A549 (cell line): ENCODE data around the gene PARD3B. TPM values are rescaled to one million over a fixed set of nuclear protein-coding genes. Genes with fewer than 3 reads are reported as not detected.

ENCODE experiments used
- ATAC-seq, 2 experiments: fragments of 200-7000 bp in 1 of 2; fragments of >200 bp in 1 of 2; cut with Nextera tagmentation in 1 of 2; cut with Tn5 transposase in 1 of 2; 3 replicates each; pipeline versions ENCODE4 v1.8.0 to v1.9.1; 2018 to 2020; ENCODE audit warnings: mild to moderate bottlenecking in 1 of 2, moderate library complexity in 1 of 2
- CTCF ChIA-PET: fragments of 300-600 bp; sonication (Branson Sonifier 250); formaldehyde crosslinking; extraction: SDS; loops from one replicate; lab custom pipeline; 2021; ENCODE audit warnings: antibody characterized with exemption, inconsistent platforms; lab: Yijun Ruan, JAX
- POLR2A ChIA-PET: fragments of 350-600 bp; formaldehyde crosslinking; extraction: SDS; loops from one replicate; lab custom pipeline; 2021; ENCODE audit warnings: antibody characterized with exemption, inconsistent platforms; lab: Yijun Ruan, JAX
- DNase-seq, 2 experiments: peaks; one replicate each; pipeline versions ENCODE4 v3.0.0 to v3.0.0-alpha.2; 2011 to 2016; ENCODE audit warnings: low read depth in 1 of 2, low spot score in 1 of 2
- FAIRE-seq: peaks from 2 replicates; lab custom pipeline; 2011; peaks lifted over from hg19 to GRCh38; lab: Jason Lieb, UNC
- H3K27ac ChIP-seq, 2 experiments: fragments of >200 bp; sonication (Bioruptor Twin); formaldehyde crosslinking; 3 replicates each; pipeline ENCODE4 v1.5.1; 2016 to 2017
- H3K4me1 ChIP-seq: fragments of >200 bp; sonication (Bioruptor Twin); formaldehyde crosslinking; 3 replicates; pipeline ENCODE4 v1.6.1; 2016
- H3K4me2 ChIP-seq: fragments of >200 bp; sonication (Bioruptor Twin); formaldehyde crosslinking; 3 replicates; pipeline ENCODE4 v1.6.1; 2016
- H3K4me3 ChIP-seq: fragments of >200 bp; sonication (Bioruptor Twin); formaldehyde crosslinking; 3 replicates; pipeline ENCODE4 v1.5.1; 2016
- H3K9me3 ChIP-seq: fragments of >200 bp; sonication (Bioruptor Twin); formaldehyde crosslinking; 3 replicates; pipeline ENCODE4 v1.6.1; 2016
- BHLHE40 ChIP-seq: IDR thresholded peaks from 2 replicates; pipeline ENCODE4 v1.6.1; 2012; ENCODE audit warnings: low read depth, low read length, inconsistent platforms
- CBX2 ChIP-seq: fragments of 200-600 bp; sonication (generic); IDR thresholded peaks from 2 replicates; pipeline ENCODE4 v1.6.1; 2016; ENCODE audit warnings: low read depth, mild to moderate bottlenecking, borderline replicate concordance
- CEBPB ChIP-seq, 2 experiments: fragments of >200 bp in 1 of 2; sonication (Bioruptor Twin) in 1 of 2; formaldehyde crosslinking in 1 of 2; IDR thresholded peaks; 2 replicates each; pipeline ENCODE4 v1.6.1; 2012 to 2016
- E2F6 ChIP-seq: IDR thresholded peaks from 2 replicates; pipeline ENCODE4 v1.6.1; 2012; ENCODE audit warnings: low read depth, borderline replicate concordance
- EHMT2 ChIP-seq: fragments of 200-600 bp; sonication (generic); IDR thresholded peaks from 2 replicates; pipeline ENCODE4 v1.6.1; 2016; ENCODE audit warnings: antibody characterized with exemption, low read depth, mild to moderate bottlenecking, moderate library complexity
- ELK1 ChIP-seq: fragments of 150-350 bp; IDR thresholded peaks from 2 replicates; pipeline ENCODE4 v1.6.1; 2014; ENCODE audit warnings: low read depth, mild to moderate bottlenecking, low read length
- FOSB ChIP-seq: fragments of 250-450 bp; sonication (Bioruptor Pico); IDR thresholded peaks from 2 replicates; pipeline ENCODE4 v1.5.0; 2020; ENCODE audit warnings: mild to moderate bottlenecking, moderate library complexity
- GATA3 ChIP-seq: IDR thresholded peaks from 2 replicates; pipeline ENCODE4 v1.6.1; 2012; ENCODE audit warnings: borderline replicate concordance
- HES2 ChIP-seq: fragments of >200 bp; sonication (Bioruptor Twin); formaldehyde crosslinking; IDR thresholded peaks from 2 replicates; pipeline ENCODE4 v1.6.1; 2016
- HMGXB4 ChIP-seq: fragments of 250-450 bp; sonication (Bioruptor Pico); IDR thresholded peaks from 2 replicates; pipeline ENCODE4 v1.5.0; 2021; ENCODE audit warnings: mild to moderate bottlenecking, moderate library complexity, borderline replicate concordance
- HOXA7 ChIP-seq: fragments of 250-450 bp; sonication (Bioruptor Pico); IDR thresholded peaks from 2 replicates; pipeline ENCODE4 v1.5.0; 2020; ENCODE audit warnings: mild to moderate bottlenecking, moderate library complexity
- HOXB5 ChIP-seq: fragments of 250-450 bp; sonication (Bioruptor Pico); IDR thresholded peaks from 2 replicates; pipeline ENCODE4 v1.5.0; 2020; ENCODE audit warnings: mild to moderate bottlenecking, moderate library complexity
- JUN ChIP-seq, 2 experiments: fragments of >200 bp; sonication (Bioruptor Twin); formaldehyde crosslinking; IDR thresholded peaks; 2 replicates in 1 of 2; 3 replicates in 1 of 2; pipeline ENCODE4 v1.6.1; 2016 to 2017
- KDM1A ChIP-seq: fragments of 200-600 bp; sonication (generic); IDR thresholded peaks from 2 replicates; pipeline ENCODE4 v1.6.1; 2016; ENCODE audit warnings: low read depth, mild to moderate bottlenecking
- MAZ ChIP-seq: fragments of 150-350 bp; IDR thresholded peaks from 2 replicates; pipeline ENCODE4 v1.6.1; 2014; ENCODE audit warnings: antibody characterized with exemption, low read depth, low read length, borderline replicate concordance
- POLR2AphosphoS2 ChIP-seq: conservative IDR thresholded peaks from 2 replicates; pipeline ENCODE4 v1.6.1; 2012; ENCODE audit warnings: low read length, improper control_type of control experiment, inconsistent platforms
- RARB ChIP-seq: fragments of 250-450 bp; sonication (Bioruptor Pico); IDR thresholded peaks from 2 replicates; pipeline ENCODE4 v1.8.0; 2021; ENCODE audit warnings: mild to moderate bottlenecking, moderate library complexity
- RCOR1 ChIP-seq: fragments of 150-350 bp; IDR thresholded peaks from 2 replicates; pipeline ENCODE4 v1.6.1; 2014; ENCODE audit warnings: antibody characterized with exemption, low read length, low read depth
- RFX5 ChIP-seq: fragments of 450-650 bp; IDR thresholded peaks from 2 replicates; pipeline ENCODE4 v1.7.1; 2014; ENCODE audit warnings: antibody characterized with exemption, mild to moderate bottlenecking, moderate library complexity
- SMC3 ChIP-seq: fragments of >200 bp; sonication (Bioruptor Twin); formaldehyde crosslinking; IDR thresholded peaks from 3 replicates; pipeline ENCODE4 v1.6.1; 2018; ENCODE audit warnings: inconsistent platforms
- ZC3H11A ChIP-seq: fragments of 450-650 bp; IDR thresholded peaks from 2 replicates; pipeline ENCODE4 v1.6.1; 2014; ENCODE audit warnings: antibody characterized with exemption, mild to moderate bottlenecking
- ZFP36 ChIP-seq: fragments of 450-650 bp; IDR thresholded peaks from 2 replicates; pipeline ENCODE4 v1.6.1; 2014; ENCODE audit warnings: borderline replicate concordance; ENCODE audit not compliant: partially characterized antibody
- WGBS: methylation state at CpG from one replicate; pipeline ENCODE4 v1.1.6; 2017; ENCODE audit errors: missing lambda C conversion rate; 5-methylcytosine and 5-hydroxymethylcytosine counted together
- polyA plus RNA-seq, 4 experiments: library from polyadenylated mRNA; depleted of rRNA in 3 of 4; stranded (reverse); fragments of >200 nt; fragmentation: RNase III in 1 of 4; extraction: RNeasy Plus Mini Kit Qiagen cat#74134 plus additional on column Dnase treatment in 1 of 4; gene quantifications; 2 replicates in 3 of 4; 3 replicates in 1 of 4; pipeline ENCODE4 v1.2.3, GENCODE V29; 2011 to 2017
- TF ChIP-seq, protein P1 (sequence below): fragments of 450-650 bp; IDR thresholded peaks from 2 replicates; pipeline ENCODE4 v1.6.1; 2014; ENCODE audit warnings: antibody characterized with exemption
- TF ChIP-seq, protein P2 (sequence below): IDR thresholded peaks from 2 replicates; pipeline ENCODE4 v1.6.1; 2012
- TF ChIP-seq, protein P3 (sequence below): fragments of 250-450 bp; sonication (Bioruptor Pico); IDR thresholded peaks from 2 replicates; pipeline ENCODE4 v1.5.0; 2020; ENCODE audit warnings: low read depth, mild to moderate bottlenecking, moderate library complexity

Gene PARD3B
- polyA plus RNA-seq, 2 of the 4 experiments (the other 2 are of a cell fraction), result 1.2 to 2.4 TPM

DNA sequence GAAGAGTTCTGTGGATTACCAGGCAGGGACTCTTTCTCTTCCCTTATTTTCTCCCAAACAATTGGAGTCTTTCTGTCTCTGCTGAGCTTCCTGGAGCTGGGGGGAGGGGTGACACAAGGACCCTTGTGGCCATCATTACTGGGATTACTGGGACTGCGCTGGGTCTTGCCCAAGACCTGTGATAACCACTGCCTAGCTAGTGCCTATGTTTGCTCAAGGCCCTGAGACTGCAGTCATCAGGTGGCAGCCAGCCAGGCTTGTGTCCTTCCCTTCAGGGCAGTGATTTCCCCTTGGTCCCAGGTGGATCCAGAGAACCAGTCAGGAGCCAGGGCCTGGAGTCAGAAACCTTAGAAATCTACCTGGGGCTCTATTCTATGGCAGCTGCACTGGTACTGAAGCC lies 355.6 kb downstream of the PARD3B start:
- no peak for FAIRE-seq
- no peak overlapping the region for H3K4me3 ChIP-seq
- H3K9me3 ChIP-seq, result peaks cover 7% of the 10 kb centered on the region; the same call in 1 of the 3 replicates
- H3K27ac ChIP-seq, result peak overlapping the region; percentile 47 to 63; a peak in 5 of 6 replicates
- CTCF ChIA-PET, result interaction anchor here (1.7 kb wide), 1 partner anchor 12 kb away, joined by 5 read pairs; no protein-coding TSS in a partner anchor
- no peak for TF ChIP-seq HES2
- TF ChIP-seq MAZ, result no peak
- no peak for TF ChIP-seq ZFP36
- TF ChIP-seq CEBPB (IDR thresholded peaks at IDR 0.05), result peak; percentile 14 to 31; a peak in 2 of 4 replicates
- peak; percentile 65 to 89 for ATAC-seq
- peak in 1 of 2 experiments; percentile 60 for DNase-seq
- peak overlapping the region; percentile 58 for H3K4me2 ChIP-seq
- POLR2A ChIA-PET, result no interaction called here
- WGBS, result 50% methylated on average over 1 of the region's 1 CpG
- peaks cover 34% of the 10 kb centered on the region for H3K4me1 ChIP-seq

- Histone ChIP-seq H3K4me2 (peak overlapping the region; percentile 58; the same call in 2 of the 3 replicates), H3K4me3 (no peak overlapping the region), H3K27ac (peak overlapping the region; percentile 47 to 63; a peak in 4 of 6 replicates), H3K9me3 (peaks cover 7% of the 10 kb centered on the region; the same call in 1 of the 3 replicates), H3K4me1 (peaks cover 34% of the 10 kb centered on the region)
- ChIA-PET CTCF (interaction anchor here (1.7 kb wide), 1 partner anchor 11 kb away, joined by 5 read pairs; no protein-coding TSS in a partner anchor), POLR2A (no interaction called here)
- FAIRE-seq, result no peak
- WGBS, result 86% methylated on average over 1 of the region's 1 CpG
- ATAC-seq, result no peak
- no peak for DNase-seq
- TF ChIP-seq RCOR1 (no peak), ELK1 (no peak), SMC3 (no peak), EHMT2 (no peak), CBX2 (no peak), HOXA7 (CRISPR knock-in tag) (no peak), HOXB5 (no peak), E2F6 (no peak), HMGXB4 (no peak), FOSB (no peak), RFX5 (no peak)
- TF ChIP-seq, protein P1, sequence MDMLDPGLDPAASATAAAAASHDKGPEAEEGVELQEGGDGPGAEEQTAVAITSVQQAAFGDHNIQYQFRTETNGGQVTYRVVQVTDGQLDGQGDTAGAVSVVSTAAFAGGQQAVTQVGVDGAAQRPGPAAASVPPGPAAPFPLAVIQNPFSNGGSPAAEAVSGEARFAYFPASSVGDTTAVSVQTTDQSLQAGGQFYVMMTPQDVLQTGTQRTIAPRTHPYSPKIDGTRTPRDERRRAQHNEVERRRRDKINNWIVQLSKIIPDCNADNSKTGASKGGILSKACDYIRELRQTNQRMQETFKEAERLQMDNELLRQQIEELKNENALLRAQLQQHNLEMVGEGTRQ, result no peak
- TF ChIP-seq, protein P2, sequence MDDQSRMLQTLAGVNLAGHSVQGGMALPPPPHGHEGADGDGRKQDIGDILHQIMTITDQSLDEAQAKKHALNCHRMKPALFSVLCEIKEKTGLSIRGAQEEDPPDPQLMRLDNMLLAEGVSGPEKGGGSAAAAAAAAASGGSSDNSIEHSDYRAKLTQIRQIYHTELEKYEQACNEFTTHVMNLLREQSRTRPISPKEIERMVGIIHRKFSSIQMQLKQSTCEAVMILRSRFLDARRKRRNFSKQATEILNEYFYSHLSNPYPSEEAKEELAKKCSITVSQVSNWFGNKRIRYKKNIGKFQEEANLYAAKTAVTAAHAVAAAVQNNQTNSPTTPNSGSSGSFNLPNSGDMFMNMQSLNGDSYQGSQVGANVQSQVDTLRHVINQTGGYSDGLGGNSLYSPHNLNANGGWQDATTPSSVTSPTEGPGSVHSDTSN, result no peak
Observed at GRCh38 chr2:204901591-204901990, 356.3 kb downstream of the PARD3B start.

DNA sequence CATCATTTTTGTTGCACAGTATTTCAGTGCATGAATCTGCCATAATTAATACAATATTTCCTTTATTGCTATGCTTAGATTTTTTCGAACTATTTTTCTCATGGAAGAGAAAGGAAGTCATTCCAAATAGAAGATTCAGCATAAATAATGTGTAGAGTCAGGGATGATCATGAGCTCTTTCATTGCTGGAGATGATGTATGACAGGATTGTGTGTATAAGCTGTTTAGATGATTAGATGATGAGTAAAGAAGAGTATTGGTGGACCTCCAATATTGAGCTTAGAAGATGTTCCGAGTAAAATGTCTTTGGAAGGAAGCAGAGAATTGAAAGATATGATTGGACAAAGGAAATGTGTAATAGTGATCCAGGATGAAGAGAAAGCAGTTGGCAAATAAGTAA lies 364.5 kb downstream of the PARD3B start:
- Histone ChIP-seq H3K4me2 (no peak overlapping the region), H3K4me3 (no peak overlapping the region), H3K9me3 (no peaks in the 10 kb centered on the region), H3K4me1 (peaks cover 6% of the 10 kb centered on the region; the same call in 1 of the 3 replicates), H3K27ac (no peak overlapping the region)
- FAIRE-seq, result no peak
- no peak for ATAC-seq
- WGBS, result 38% methylated on average over 2 of the region's 2 CpGs
- ChIA-PET CTCF (no interaction called here), POLR2A (no interaction called here)
- DNase-seq, result no peak
- no peak for TF ChIP-seq JUN (IDR thresholded peaks at IDR 0.05)
- no peak for TF ChIP-seq HES2
- TF ChIP-seq, protein P2, result no peak
- no peak for TF ChIP-seq BHLHE40
- no peak for TF ChIP-seq POLR2AphosphoS2
- TF ChIP-seq CBX2, result no peak
- TF ChIP-seq, protein P3, sequence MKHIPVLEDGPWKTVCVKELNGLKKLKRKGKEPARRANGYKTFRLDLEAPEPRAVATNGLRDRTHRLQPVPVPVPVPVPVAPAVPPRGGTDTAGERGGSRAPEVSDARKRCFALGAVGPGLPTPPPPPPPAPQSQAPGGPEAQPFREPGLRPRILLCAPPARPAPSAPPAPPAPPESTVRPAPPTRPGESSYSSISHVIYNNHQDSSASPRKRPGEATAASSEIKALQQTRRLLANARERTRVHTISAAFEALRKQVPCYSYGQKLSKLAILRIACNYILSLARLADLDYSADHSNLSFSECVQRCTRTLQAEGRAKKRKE (CRISPR knock-in tag), result no peak
- no peak for TF ChIP-seq ZC3H11A
- no peak for TF ChIP-seq RFX5
- no peak for TF ChIP-seq GATA3
- no peak for TF ChIP-seq RARB
- TF ChIP-seq KDM1A, result no peak
- no peak for TF ChIP-seq MAZ
